ENCODE data around the gene AUNIP.

AUNIP gene

DNA sequence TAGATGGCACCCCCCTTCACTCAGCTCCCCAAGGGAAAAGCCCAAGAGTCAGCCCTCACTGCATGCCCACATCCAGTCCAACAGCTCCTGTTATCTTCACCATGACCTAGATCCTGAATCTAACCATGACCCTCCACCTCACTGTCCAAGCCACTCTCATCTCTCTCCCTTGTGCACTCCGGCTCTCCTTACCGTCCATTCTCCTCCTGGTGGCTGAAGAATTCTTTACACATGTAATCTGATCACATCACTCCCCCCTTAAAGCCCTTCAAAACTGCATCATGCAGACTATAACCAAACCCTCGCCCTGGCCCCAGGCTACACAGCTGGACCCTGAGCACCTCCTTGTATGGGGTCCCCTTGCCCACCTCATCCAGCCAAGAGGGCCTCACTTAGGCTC, 30.2 kb upstream of the AUNIP start:
- DNase-seq (ENCODE audit: low read depth in 2 of 2, low spot score in 1 of 2) = no peak

DNA sequence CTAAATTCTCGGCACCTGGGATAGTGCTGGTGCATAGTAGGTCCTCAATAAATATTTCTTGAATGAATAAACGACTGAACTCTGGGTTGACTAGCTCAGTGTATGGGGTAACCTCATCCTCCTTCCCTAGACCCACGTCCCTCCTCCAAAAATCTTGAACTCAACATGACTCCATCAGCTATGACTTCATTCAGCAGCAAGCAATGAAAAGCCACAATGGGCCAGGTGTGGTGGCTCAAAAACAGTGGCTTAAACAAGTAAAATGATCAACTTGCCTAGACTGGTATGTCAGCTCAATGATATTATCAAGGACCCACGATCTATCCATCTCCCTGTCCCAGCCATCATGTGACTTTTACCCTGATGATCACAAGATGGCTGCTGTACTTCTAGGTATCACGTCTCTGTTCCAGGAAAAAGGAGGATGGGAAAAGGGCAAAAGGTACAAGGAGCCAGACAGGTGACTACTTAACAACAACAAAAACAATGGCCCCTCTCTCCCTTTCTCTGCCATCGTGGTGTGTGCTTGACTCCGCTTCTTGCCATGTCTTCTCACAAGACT, 29.2 kb upstream of the AUNIP start:
- DNase-seq (ENCODE audit: low read depth in 2 of 2, low spot score in 1 of 2) = no peak

DNA sequence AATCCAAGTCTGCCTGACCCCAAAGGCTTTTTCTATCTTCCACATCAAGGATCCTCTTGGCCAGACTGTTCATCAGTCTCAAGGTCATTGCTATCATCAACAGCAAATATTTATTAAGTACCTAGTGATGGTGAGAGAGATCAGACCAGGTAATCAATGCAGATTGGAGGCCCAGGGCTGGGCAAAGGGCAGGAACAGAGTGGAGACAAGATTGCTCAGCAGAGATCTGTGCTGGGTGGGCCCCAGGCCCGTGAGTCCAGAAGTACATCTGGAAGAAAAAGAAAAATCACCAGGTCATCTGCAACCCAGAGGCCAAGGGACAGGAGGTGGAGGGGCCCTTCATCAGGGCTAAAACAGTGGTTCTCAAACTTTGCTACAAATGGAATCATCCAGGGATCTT, 26.3 kb upstream of the AUNIP start:
- no peak for DNase-seq (ENCODE audit: low read depth in 2 of 2, low spot score in 1 of 2)

DNA sequence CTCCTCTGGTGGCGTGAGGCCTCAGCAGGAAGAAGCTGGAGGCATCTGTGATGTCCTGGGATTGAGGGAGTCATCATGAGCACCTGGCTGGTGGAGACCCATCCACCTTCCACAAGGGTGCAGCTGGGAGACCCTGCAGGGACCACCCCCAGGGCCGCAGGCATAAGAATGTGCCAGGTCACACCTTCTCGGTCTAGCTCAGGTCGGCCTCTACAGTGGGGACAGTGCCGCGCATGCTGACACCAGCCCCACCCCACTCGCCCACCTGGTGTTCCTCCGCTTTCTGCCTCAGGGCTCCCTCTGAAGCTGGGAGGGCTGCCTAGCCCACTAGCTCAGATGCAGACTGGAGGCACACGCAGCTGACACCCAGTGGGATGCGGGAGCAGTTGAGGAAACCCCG, 22.0 kb upstream of the AUNIP start:
- no peak for DNase-seq (ENCODE audit: low read depth in 2 of 2, low spot score in 1 of 2)

DNA sequence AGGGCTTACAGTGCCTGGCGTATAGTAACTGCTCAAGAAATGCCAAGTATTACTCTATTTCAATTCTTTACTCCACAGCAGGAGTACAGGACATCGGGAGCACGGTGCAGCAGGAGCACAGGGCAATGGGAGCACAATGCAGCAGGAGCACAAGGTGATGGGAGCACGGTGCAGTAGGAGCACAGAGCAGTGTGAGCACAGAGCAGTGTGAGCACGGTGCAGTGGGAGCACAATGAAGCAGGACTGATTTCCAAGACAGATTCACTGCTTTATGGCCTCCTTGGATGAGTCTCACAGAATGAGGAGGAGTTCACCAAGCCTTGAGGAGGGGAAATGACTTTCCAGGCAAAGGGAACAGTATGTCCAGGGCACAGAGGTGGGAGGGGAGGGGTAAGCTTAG, 21.3 kb upstream of the AUNIP start:
- no peak for DNase-seq (ENCODE audit: low read depth in 2 of 2, low spot score in 1 of 2)

DNA sequence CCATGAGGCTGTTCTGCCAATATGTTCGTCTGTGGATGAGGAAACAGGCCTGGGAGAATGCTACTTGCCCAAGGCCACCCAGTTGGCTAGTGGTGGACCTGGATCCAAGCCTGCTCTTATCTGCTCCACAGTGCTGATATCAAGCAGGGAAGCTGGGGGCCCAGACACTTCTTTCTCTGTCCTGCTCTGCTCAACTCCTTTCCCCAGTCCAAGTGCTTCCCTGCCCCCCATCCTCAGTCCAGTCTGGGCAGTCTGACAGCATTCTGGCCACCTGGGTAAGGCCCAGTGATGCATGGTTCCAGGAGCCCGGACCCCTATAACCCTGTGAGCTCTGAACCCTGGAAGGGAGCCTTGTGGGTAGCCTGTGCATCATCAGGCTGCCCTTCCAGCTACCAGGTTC, 20.4 kb upstream of the AUNIP start:
- DNase-seq (ENCODE audit: low read depth in 2 of 2, low spot score in 1 of 2) = no peak

DNA sequence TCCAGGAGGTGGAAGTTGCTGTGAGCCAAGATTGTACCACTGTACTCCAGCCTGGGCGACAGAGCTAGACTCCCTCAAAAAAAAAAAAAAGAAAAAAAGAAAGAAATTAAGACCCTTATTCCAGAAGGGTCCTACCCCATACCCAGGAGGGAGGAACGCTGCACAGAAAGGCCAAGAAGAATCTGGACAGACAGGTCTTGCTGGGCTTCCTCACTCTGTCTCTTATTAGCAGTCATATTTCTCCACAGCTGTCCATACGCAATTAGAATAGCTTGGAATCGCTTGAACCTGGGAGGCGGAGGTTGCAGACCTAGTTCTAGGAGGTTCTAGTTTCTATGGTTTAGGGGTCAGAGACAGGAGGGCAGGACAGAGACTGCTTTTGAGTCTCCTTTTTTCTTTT, 19.4 kb upstream of the AUNIP start:
- DNase-seq (ENCODE audit: low read depth in 2 of 2, low spot score in 1 of 2) = no peak

DNA sequence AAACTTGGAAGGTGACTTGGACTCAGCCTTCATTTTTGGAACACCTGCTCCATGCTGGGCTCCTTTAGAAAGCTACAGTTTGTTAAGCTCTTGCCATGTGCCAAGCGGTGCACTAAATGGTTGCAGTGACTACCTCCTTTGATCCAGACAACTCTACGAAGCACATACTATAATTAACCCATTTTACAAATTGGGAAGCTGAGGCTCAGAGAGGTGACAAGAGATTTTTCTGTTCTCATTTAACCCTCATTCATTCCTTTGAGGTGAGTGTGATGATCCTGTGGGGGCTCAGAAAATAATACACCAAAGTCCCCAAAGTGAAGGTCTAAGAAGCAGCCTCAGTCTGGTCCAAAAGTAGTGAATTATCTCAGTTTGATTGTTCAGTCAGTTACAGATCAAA, 17.9 kb upstream of the AUNIP start:
- no peak for DNase-seq (ENCODE audit: low read depth in 2 of 2, low spot score in 1 of 2)

DNA sequence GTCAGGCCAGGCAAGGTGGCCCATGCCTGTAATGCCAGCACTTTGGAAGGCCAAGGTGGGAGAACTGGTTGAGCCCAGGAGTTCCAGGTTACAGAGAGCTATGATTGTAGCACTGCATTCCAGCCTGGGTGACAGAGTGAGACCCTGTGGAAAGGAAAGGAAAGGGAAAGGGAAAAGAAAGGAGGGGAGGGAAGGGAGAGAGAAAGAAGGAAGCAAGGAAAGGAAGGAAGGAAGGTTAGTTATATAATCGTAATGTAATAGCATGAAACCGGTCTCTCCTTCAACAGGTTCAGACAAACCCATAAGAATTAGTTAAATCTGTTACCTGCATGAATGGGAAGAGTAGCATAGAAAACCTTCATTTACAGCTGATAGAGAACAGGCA, 17.4 kb upstream of the AUNIP start:
- no peak for DNase-seq (ENCODE audit: low read depth in 2 of 2, low spot score in 1 of 2)

DNA sequence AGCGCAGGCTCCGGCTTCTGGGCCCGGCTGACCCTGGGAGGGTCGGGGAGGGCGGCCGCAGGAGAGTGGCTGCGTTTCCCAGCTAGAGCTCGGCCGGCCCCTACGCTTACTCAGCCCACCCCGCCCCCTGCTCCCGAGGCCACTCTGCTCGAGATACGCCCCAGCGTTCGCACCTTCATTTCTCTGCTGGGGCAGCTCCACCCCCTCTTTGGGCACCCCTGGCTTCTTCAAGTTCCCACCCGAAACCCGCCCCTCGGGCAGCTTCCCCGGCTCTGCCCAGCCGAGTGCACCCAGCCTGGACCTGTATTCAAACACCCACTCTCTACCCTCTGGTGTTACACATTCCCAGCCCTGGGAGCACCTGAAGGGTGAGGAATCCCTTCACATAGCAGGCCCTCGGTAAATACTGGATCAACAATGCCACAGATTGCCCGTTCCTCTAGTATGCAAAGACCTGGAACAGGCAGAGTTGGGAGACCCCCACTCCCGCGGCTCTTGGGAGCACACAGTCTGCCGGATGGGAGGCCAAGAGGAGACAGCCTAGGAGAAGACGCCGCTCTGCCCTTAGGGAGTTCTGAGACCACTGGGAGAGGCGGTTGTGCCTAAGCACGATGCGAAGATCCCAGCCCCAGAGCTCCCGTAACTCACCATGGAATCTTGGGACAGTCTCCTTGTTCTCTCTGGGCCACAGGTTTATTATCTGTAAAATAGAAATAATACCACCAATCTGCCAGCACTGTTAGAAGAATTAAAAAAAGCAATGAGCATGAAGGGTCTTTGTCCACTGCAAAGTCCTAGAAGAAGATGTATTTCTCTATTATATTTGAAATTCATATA, 16.8 kb upstream of the AUNIP start:
- DNase-seq (ENCODE audit: low read depth in 2 of 2, low spot score in 1 of 2) = no peak

DNA sequence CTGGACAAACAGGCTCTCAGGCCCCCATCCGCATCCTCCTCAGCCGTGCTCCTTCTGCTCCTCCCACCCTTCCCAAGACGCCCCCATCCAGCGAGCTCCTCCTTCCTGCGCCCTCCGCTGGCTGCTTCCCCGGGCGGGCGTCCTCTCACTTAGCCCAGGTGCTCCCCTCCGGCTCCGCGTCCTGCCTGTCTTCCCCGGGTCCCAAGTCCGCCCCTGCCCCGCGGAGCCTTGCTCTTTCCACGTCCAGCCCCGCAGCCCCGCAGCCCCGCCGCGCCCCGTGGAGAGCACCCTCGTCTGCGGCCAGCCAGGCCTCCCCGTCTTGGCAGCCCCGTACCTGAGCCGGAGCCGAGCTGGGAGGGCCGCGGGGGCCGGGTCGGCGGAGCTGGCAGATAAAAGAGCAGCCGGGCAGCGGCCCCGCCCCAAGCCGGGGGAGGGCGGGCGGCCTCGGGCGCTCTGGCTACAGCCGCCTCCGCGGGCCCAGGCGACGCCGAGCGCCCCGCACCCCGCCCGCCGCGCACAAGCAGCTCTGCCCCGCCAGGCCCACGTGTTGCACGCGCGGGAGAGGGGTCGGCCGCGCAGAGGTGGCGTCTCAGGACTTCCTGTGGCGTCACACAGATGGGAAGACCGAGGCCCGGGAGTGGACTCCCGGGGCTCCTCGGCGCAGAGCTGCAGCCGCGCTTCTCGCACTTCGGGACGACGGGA, 16.0 kb upstream of the AUNIP start, which contains the start of gene PAQR7:
TSS of gene PAQR7 (minus strand) at position 555 of the 702 bp plus-strand sequence. CDS start 11,869 bp downstream, outside the sequence.
- peak in 1 of 2 donors; percentile 25 for DNase-seq (ENCODE audit: low read depth in 2 of 2, low spot score in 1 of 2)

DNA sequence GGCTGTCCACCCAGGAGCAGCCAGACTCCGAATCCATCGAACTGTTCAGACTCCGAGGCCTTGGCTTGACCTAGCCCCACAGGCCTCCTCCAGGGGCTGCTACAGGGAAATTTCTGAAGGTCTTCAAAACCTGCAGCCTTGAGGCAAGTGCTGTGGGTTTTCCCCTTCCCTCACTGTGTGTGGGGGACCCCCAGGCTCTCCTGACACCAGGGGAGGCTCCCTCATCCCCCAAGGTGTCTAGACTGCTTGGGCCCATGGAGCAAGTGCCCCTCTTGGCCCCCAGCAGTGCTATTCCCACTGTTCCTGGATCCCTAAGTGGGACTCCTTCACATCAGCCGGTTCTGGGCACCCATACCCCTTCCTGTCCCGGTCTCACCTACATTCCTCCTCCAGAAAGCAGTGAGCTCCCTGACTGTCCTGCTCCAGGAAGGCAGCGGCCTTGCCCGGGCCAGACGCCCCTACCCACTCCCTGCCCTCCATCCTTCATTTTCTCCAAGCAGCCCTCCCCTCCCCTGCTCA, 15.4 kb upstream of the AUNIP start:
- DNase-seq (ENCODE audit: low read depth in 2 of 2, low spot score in 1 of 2) = no peak

DNA sequence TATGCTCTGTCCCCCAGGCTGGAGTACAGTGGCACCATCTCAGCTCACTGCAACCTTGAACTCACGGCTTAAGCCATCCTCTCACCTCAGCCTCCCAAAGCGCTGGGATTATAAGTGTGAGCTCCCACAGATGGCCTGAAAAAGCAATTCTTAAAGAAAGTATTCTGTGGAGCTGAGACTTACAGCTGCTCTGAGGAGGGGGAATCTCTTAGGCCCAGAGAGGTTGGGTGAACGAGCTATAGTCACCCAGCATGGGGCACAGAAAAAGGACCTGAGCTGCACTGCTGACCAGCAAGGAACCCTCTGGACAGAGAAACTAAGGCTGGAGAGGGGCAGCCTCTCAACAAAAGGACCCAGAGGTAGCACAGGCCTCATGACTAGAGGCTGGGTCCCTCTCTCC, 15.0 kb upstream of the AUNIP start:
- no peak for DNase-seq (ENCODE audit: low read depth in 2 of 2, low spot score in 1 of 2)

DNA sequence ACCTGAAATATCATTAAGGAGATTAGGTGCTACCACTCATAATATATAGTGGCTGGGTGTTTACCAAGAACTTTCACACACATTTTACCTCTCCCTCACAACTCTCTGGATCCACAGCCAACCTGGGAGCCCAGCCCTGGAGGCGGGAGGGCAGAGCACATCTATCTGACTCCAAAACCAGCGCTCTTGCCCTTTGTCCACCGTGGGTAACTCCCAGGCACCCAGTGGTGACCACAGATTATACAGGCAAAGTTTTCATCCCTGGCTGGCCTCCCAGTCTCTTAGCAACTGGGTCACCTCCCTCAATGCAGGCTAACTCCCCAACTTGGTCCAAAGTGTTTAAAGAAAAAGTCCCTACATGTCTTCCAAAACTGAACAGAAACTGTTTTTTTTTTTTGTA, 13.9 kb upstream of the AUNIP start:
- DNase-seq (ENCODE audit: low read depth in 2 of 2, low spot score in 1 of 2) = no peak

DNA sequence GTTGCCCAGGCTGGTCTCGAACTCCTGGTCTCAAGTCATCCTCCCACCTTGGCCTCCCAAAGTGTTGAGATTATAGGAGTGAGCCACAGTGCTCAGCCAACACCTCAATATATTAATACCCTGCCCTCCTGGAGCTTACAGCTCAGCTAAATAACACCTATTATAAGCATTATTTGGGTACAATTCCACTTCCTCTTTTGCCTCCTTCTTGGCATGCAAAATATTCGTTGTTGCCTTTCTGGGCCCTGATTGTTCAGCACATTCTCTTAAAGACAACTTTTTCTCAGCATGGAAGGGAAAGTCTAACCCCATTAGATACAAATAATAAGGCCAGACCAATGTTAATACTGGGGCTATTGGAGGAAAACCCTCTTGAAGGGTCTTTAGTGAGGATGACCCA, 13.5 kb upstream of the AUNIP start:
- DNase-seq (ENCODE audit: low read depth in 2 of 2, low spot score in 1 of 2) = no peak

DNA sequence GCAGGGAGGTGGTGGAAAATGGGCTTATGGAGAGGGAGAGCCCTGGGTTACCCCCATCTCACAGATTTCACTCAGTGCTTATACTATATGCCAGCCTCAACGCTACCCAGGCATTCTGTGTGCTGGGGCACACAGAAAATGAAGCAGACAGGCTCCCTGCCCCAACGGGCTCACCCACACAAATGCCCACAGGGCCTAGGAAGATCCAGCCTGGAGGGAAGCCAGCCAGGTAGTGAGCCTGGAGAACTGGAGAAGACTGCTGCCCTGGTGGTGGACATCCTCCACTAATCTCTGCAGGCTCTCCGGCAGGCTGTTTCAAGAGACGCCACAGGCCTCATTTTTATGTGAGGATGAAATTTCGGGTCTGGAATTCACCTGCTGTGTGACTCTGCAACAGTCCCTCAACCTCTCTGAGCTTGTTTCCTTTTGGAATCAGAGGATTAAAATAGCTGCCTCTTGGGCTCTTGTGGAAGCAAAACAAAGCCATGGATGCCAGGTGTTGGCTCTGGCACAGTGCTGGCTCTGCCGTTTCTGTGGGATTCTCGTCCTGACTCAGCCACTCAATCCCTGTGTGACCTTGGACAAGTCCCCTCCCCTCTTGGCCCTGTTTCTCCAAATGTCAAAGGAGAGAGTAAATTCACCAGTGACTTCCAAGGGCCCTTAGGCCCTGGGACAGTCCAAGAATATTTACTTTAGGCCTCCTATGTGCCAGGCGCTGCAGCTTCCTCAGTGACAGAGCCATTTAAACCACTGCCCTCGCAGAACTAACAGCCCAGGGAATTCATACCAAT, 12.6 kb upstream of the AUNIP start:
- no peak for DNase-seq (ENCODE audit: low read depth in 2 of 2, low spot score in 1 of 2)

DNA sequence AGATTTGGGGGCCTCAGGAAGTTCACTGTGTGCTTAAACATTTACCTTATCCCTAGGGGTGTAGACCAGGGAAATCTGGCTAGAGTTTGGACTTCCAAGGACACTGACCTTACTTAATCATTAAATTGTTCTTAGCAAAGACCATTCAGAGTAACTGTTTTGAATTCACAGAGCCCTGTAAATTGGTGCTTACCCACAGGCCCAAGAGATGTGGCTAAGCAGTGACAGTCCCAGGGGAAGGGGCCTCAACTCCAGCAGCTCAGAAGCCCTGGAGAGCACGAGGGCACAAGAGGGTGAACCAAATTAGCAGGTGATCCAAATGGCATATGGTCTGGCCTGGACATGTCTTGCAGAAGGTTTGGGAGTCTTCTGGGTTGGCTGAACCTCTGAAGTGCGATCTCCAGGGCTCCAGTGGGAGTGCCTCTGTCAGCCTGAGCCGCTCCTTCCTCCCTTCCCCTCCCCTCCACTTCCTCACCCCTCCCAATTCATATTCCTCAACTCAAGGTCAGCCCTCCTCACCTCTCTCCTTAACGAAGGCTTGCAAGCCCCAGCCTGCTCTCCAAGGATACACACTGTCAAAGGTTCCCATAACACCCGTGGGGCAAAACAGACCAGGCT, 11.9 kb upstream of the AUNIP start:
- DNase-seq (ENCODE audit: low read depth in 2 of 2, low spot score in 1 of 2) = no peak

DNA sequence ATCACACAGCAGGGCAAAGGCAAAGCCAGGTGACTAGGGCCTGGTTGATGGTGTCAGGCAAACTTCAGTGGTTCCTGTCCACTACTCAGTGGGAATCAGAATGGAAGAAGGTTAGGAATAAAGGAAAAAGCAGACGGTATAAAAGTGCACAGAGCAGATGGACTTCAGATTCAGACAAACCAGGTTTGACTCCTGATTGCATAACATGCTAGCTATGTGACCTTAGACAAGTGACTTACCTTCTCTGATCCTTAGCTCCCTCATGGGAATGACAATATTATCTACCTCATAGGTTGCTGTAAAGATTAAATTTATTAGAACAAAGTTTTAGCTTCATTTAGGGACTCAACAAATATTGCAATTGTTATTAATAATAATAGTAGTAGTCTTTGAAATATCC, 11.4 kb upstream of the AUNIP start:
- DNase-seq (ENCODE audit: low read depth in 2 of 2, low spot score in 1 of 2) = no peak

DNA sequence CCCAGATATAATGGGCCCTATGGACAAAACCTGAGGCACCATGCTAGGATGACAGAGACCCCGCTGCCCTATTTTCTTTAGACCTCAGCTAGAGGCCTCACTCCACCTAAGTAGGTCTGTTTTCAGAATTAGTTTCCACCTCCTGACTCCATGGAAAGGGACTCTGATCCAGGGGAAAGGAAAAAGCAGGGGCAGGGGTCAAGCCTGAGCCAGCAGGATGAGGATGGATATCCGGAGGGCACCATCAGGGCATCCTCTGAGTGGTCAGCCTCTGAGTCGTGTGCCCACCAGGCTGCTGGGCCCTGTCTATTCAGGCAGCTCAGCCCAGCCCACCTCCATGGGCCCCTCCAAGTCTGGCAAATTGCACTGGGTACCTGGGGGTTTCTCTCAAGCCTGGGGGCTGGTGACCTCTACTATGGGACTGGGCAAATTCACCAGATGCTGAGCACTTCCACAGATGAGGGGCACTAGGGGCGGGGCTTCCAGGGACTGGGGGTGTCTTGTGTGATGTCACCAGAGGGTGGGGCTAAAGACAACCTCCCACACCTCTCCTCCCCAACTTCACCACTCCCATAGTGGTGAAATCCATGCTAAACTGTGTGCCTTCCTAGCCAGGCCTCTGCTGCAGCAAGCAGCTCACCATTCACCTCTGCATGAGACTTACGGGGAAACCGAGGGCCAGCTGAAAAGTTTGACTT, 10.8 kb upstream of the AUNIP start:
- no peak for DNase-seq (ENCODE audit: low read depth in 2 of 2, low spot score in 1 of 2)
